Uterus (tissue), 4 donors: Measurements from ENCODE around the gene UGT1A7. TPM values are rescaled to one million over a fixed set of nuclear protein-coding genes. Genes with fewer than 3 reads are reported as not detected.

Source experiments
- DNase-seq, 2 donors: peaks; one replicate each; pipeline ENCODE4 v3.0.0-alpha.2; 2019 to 2020
- H3K27ac ChIP-seq, 2 donors: fragments of 200-600 bp; sonication (generic); 1 replicate in 1 of 2; 2 replicates in 1 of 2; pipeline ENCODE4 v1.5.1; 2016 to 2018
- H3K27me3 ChIP-seq, 2 donors: fragments of 200-600 bp; sonication (generic); one replicate each; pipeline ENCODE4 v1.5.1; 2018 to 2019; ENCODE audit warnings: control low read depth in 1 of 2
- H3K36me3 ChIP-seq, 2 donors: fragments of 200-600 bp; sonication (generic); one replicate each; pipeline ENCODE4 v1.5.1; 2019; ENCODE audit warnings: control low read depth in 1 of 2
- H3K4me1 ChIP-seq, 2 donors: fragments of 200-600 bp; sonication (generic); one replicate each; pipeline ENCODE4 v1.5.1; 2018 to 2019; ENCODE audit warnings: control low read depth in 1 of 2
- H3K4me3 ChIP-seq, 2 donors: fragments of 200-600 bp; sonication (generic); 1 replicate in 1 of 2; 2 replicates in 1 of 2; pipeline ENCODE4 v1.5.1; 2018 to 2019; ENCODE audit warnings: mild to moderate bottlenecking in 1 of 2
- H3K9me3 ChIP-seq, 2 donors: fragments of 200-600 bp; sonication (generic); one replicate each; pipeline ENCODE4 v1.5.1; 2019; ENCODE audit warnings: control low read depth in 1 of 2
- CTCF ChIP-seq, 4 experiments: fragments of 200-600 bp in 2 of 4; fragments of 450-650 bp in 2 of 4; sonication (generic) in 2 of 4; IDR thresholded peaks; one replicate each; pipeline ENCODE4 v1.5.1; 2016 to 2019; ENCODE audit warnings: antibody characterized with exemption in 4 of 4, mild to moderate bottlenecking in 2 of 4, moderate library complexity in 1 of 4
- POLR2A ChIP-seq, 2 donors: fragments of 450-650 bp; IDR thresholded peaks; one replicate each; pipeline ENCODE4 v1.6.1; 2016; ENCODE audit warnings: antibody characterized with exemption in 2 of 2, mild to moderate bottlenecking in 1 of 2, moderate library complexity in 1 of 2
- intact Hi-C: fragments of 100-400 bp; cut with DNase I; formaldehyde crosslinking; loops from one replicate; pipeline ENCODE4 v1.15.1; 2023; ENCODE audit warnings: low total_unique reads
- total RNA-seq, 4 donors: library from RNA; depleted of rRNA in 3 of 4; stranded (reverse); fragments of >200 nt in 3 of 4; gene quantifications; one replicate each; pipeline versions ENCODE4 v1.1.0 to v1.2.4, GENCODE V29; 2014 to 2023
- donor health status: DM: yes; HTN: yes; CAD: no.

Gene UGT1A7
- total RNA-seq, 4 donors from 2014 or later: 0.29 TPM; not detected in 3

GRCh38 chr2:233707940-233708644, 26.4 kb downstream of the UGT1A7 start:
- TF ChIP-seq CTCF (IDR thresholded peaks at IDR 0.05) (no peak), POLR2A (IDR thresholded peaks at IDR 0.05) (no peak)
- no peaks in the 10 kb centered on the region for H3K4me1 ChIP-seq
- no peak overlapping the region for H3K4me3 ChIP-seq
- H3K27ac ChIP-seq: no peak overlapping the region
- H3K27me3 ChIP-seq: no peaks in the 10 kb centered on the region
- intact Hi-C loops: no loop called here
- no peak for DNase-seq
- no peaks in the 10 kb centered on the region for H3K36me3 ChIP-seq
- no peaks in the 10 kb centered on the region for H3K9me3 ChIP-seq

- Histone ChIP-seq H3K27ac (no peak overlapping the region), H3K4me3 (no peak overlapping the region), H3K4me1 (no peaks in the 10 kb centered on the region), H3K36me3 (no peaks in the 10 kb centered on the region), H3K9me3 (no peaks in the 10 kb centered on the region), H3K27me3 (no peaks in the 10 kb centered on the region)
- DNase-seq: no peak
- TF ChIP-seq POLR2A (IDR thresholded peaks at IDR 0.05) (no peak), CTCF (IDR thresholded peaks at IDR 0.05) (no peak)
- intact Hi-C loops: no loop called here
Measured at GRCh38 chr2:233708942-233709341, 27.2 kb downstream of the UGT1A7 start.

GRCh38 chr2:233711312-233712008, 29.8 kb downstream of the UGT1A7 start:
- no peak overlapping the region for H3K27ac ChIP-seq
- H3K9me3 ChIP-seq: no peaks in the 10 kb centered on the region
- TF ChIP-seq POLR2A (IDR thresholded peaks at IDR 0.05): no peak
- peak; percentile 28 to 35 (median 29) for TF ChIP-seq CTCF (IDR thresholded peaks at IDR 0.05)
- H3K4me1 ChIP-seq: no peaks in the 10 kb centered on the region
- no peaks in the 10 kb centered on the region for H3K36me3 ChIP-seq
- H3K27me3 ChIP-seq: no peaks in the 10 kb centered on the region
- intact Hi-C loops: no loop called here
- no peak overlapping the region for H3K4me3 ChIP-seq
- peak; percentile 23 to 28 for DNase-seq

- intact Hi-C loops: no loop called here
- TF ChIP-seq POLR2A (IDR thresholded peaks at IDR 0.05) (no peak), CTCF (IDR thresholded peaks at IDR 0.05) (no peak)
- no peaks in the 10 kb centered on the region for H3K9me3 ChIP-seq
- no peak within 1 kb of the TSS for H3K27ac ChIP-seq
- no peak for DNase-seq
- no peaks in the 10 kb centered on the region for H3K27me3 ChIP-seq
- H3K4me1 ChIP-seq: no peaks in the 10 kb centered on the region
- no peaks in the 10 kb centered on the region for H3K36me3 ChIP-seq
- H3K4me3 ChIP-seq: no peak within 1 kb of the TSS
Measured at GRCh38 chr2:233712611-233713261, 31.0 kb downstream of the UGT1A7 start, which contains the start of gene UGT1A5. TSS of gene UGT1A5 (plus strand) at chr2:233712907. CDS start at chr2:233712992, 85 bp downstream.

- Histone ChIP-seq H3K27ac (no peak overlapping the region), H3K9me3 (no peaks in the 10 kb centered on the region), H3K4me3 (no peak overlapping the region), H3K4me1 (no peaks in the 10 kb centered on the region), H3K36me3 (no peaks in the 10 kb centered on the region), H3K27me3 (no peaks in the 10 kb centered on the region)
- DNase-seq: no peak
- intact Hi-C loops: no loop called here
- no peak for TF ChIP-seq CTCF (IDR thresholded peaks at IDR 0.05)
- no peak for TF ChIP-seq POLR2A (IDR thresholded peaks at IDR 0.05)
Measured at GRCh38 chr2:233713262-233713615, 31.5 kb downstream of the UGT1A7 start.
